ENCODE data around the gene FSHB.
A peak's percentile ranks its signal among the peaks of the same experiment; 100 is the strongest.
"Not testable (repeated sequence)": the region's sequence is repeated elsewhere in the genome, so short reads cannot be mapped to it uniquely, and the experiment has no call there.

The FSHB gene

DNA sequence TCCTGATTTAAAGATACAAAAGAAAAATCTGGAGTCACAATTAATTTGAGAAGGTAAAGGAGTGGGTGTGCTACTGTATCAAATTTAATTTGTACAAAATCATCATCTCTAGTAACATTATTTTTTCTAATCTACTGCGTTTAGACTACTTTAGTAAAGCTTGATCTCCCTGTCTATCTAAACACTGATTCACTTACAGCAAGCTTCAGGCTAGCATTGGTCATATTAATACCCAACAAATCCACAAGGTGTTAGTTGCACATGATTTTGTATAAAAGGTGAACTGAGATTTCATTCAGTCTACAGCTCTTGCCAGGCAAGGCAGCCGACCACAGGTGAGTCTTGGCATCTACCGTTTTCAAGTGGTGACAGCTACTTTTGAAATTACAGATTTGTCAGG, at the start of gene FSHB:
Gene FSHB (plus strand): TSS at position 301 of the 400 bp plus-strand sequence. CDS start 889 bp downstream, outside the sequence.
- no peak for DNase-seq

- DNase-seq, result no peak
These were observed 44.1 kb upstream of the FSHB start for GRCh38 chr11:30186748-30187147.

- DNase-seq, result no peak
These were observed 38.2 kb upstream of the FSHB start for GRCh38 chr11:30192620-30193019.

DNA sequence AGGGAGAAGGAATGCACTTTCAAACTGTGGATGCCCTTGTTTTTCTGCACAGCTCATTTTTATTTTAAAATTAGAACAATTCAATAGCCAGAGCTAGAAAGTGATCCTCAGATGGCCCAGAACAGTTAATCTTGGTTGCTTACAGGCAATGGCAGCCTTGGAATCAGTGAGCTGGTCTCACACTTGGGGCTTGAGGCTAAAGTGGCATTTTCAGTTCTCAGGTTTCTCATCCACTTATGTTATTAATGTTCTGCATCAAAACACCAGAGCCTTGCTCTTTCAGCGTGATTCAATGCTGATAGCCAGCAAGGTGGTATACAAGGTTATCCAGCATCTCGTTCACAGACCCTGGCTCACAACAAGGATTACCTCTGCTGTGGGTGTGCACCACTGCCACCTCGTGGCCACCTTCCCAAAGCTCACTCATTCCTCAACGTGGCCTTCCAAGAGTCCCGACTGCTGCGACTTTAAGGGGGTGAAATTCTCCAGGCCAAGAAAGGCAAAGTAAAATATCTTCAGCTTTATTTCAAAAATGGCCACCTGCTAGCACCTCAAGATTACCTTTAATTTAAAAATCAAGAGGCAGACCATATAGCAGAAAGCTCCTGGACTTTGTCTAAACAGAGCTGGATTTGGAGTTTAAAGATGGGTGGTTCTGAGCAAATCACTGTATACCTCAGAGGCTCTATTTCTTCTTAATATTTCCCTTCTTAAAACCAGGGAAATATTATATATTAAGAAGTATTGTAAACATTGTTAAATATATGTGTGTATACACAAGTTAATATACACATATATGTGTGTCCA, 34.2 kb upstream of the FSHB start:
- DNase-seq, result peak; percentile 26

DNA sequence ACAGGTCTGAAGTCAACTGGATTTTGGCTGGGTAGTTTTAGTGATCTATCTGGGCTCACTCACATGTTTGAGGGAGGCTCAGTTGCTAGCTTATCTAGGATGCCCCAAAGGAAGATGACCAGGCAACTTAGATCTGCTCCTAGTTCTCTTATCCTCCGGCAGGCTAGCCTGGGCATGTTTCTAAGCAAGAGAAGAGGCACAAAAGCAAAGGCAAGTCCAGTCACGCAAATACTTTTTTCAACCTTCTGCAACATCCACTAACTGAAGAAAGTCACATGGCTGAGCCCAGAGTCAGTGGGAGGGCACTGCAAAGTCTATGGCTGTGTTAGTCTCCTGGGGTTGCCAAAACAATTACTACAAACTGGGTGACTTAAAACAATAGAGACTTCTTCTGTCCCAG, 32.9 kb upstream of the FSHB start:
- DNase-seq, result no peak

GRCh38 chr11:30202989-30203388, 27.8 kb upstream of the FSHB start:
- DNase-seq, result not testable (repeated sequence)

- no peak for DNase-seq
These were observed 27.0 kb upstream of the FSHB start for GRCh38 chr11:30203850-30204249.

GRCh38 chr11:30206249-30206996, 24.4 kb upstream of the FSHB start:
- no peak for DNase-seq

- DNase-seq, result no peak
These were observed 20.5 kb upstream of the FSHB start for GRCh38 chr11:30210357-30210756.

- DNase-seq, result no peak
These were observed 14.3 kb upstream of the FSHB start for GRCh38 chr11:30216534-30216933.

- no peak for DNase-seq
These were observed 12.5 kb upstream of the FSHB start for GRCh38 chr11:30218278-30218677.

- no peak for DNase-seq
These were observed 5.2 kb upstream of the FSHB start for GRCh38 chr11:30225642-30226041.

DNA sequence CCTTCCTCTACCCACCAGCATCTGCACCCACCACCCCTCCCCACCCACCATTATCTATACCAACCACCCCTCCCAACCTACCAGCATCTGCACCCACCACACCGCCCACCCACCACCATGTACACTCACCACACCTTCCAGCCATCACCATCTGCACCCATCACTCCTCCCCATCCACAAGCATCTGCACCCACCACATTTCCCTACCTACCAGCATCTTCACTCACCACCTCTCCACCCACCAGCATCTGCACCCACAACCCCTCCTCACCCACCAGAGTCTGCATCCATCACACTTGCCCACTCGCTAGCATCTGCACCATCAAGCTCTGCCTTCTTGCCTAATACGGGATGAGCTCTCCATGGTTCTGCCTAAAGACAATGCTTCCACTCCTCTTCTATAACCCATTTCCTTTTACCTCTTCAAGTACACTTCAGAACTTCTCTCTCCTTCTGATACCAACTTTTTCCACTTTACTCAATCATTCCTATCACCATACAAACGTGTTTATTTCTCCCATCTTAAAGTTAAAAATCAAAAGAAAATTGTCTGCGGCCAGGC, 2.4 kb upstream of the FSHB start:
- DNase-seq, result no peak

- DNase-seq, result no peak
These were observed 8.2 kb downstream of the FSHB start for GRCh38 chr11:30239025-30239424.

DNA sequence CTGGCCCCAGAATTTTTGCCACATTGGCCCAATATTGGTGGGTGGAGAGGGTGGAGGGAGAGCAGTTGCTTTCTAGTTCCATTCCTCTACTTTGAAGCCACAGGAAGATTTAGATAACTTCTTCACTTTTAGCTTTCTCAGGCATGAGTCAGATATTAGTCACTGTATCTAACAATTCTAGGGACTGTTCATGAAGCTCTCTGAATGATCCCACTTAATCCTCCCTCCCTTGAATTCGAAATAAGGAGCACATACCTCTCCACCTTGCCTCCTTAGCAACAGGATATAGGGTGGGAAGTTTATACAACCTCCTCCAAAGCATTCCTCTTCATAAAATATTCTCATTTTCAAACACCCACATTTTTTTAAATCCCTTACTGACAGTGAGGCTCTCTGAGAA, 13.5 kb downstream of the FSHB start:
- peak; percentile 72 for DNase-seq

DNA sequence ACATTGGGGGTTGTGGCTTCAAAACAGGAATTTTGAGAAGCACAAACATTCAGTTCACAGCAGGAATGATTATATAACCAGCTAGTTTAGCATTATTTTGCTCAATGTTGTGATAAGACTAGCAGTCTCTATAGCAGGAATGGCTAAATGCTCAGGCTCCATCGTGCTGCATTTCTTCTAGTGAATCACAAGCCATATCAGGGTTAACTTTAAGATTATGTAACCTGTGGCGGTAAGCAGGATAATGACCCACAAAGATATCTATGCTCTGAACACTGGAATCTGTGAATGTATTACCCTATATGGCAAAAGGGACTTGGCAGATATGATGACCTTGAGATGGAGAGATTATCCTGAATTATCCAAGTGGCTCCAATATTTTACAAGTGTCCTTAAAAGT, 14.8 kb downstream of the FSHB start:
- no peak for DNase-seq

DNA sequence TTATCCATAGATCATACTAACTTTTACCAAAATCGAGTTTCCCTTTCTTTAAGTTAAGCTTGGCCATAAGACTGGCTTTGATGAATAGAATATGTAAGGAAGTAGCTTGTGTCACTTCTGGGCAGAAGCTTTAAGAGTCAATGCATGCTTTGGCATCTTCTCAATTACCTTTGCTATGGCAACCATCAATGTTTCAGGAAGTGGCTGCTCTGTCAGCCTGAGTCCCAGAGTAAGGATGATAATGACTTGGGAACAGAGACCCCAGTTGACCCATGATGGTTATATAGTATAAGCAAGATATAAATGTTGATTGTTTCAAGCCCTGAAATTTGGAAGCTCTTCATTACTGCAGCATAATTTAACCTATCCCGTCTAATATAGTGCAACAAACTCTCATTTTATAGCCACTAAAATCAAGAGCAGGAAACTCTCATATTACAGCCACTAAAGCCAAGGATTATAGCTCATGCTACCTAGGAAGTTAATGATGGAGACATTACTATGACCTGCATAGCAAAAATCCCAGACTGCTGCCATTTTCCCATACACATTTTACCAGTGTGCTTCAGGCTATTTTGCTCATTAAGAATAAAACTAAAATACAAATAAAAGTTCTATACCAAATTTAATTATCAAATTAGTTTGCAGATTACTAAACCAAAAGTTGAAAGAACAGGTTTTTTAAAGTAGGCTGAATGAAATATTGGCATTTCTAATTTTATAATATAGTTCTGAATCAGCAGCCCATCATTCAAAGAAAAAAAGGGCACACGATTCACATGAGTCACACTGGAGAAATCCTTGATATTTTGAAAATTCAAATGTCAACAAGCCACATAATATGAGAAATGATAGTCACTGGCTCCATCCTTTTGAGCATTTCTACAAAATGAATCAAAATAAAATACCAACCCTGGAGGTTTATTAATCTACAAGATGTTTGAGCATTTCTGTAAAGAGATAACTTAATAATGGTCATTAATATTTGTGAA, 23.8 kb downstream of the FSHB start:
- no peak for DNase-seq

- no peak for DNase-seq
These were observed 24.8 kb downstream of the FSHB start for GRCh38 chr11:30255637-30256036.

GRCh38 chr11:30257058-30257457, 26.2 kb downstream of the FSHB start:
- DNase-seq, result no peak

DNA sequence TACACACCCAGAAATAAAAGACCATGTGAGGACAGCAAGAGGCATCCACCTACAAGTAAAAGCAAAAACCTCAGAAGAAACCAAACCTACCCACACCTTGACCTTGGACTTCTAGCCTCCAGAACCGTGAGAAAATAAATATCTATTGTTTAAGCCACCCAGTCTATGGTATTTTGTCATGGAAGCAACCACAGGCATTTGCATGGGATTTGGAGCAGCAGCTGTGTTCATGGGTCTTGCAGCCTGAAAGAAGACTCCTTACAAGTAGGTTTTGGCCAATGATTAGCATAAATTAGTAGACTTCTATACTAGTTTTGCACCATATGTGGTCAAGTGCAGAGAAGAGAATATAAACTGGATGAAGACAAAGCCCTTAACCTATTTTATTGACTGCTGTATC, 27.9 kb downstream of the FSHB start:
- no peak for DNase-seq

GRCh38 chr11:30260813-30261212, 30.0 kb downstream of the FSHB start:
- DNase-seq, result no peak

- no peak for DNase-seq
These were observed 31.0 kb downstream of the FSHB start for GRCh38 chr11:30261821-30262220.

GRCh38 chr11:30268638-30269037, 37.8 kb downstream of the FSHB start:
- not testable (repeated sequence) for DNase-seq

Measured in kidney glomerular epithelial cell (primary cell).